GM12878 (cell line): ENCODE results near the gene TTLL8. TPM values are rescaled to one million over a fixed set of nuclear protein-coding genes. Genes with fewer than 3 reads are reported as not detected.

Source experiments
- ATAC-seq: fragments of 200-7000 bp; cut with Tn5 transposase; 3 replicates; pipeline ENCODE4 v1.9.1; 2020; ENCODE audit warnings: mild to moderate bottlenecking, moderate library complexity
- BruUV-seq: library from RNA; stranded (reverse); fragments of 400-500 nt; replicated peaks from 2 replicates; lab custom pipeline; 2021; lab: Mats Ljungman, UMichigan
- CTCF ChIA-PET: fragments of 300-600 bp; sonication (Branson Sonifier 250); formaldehyde crosslinking; extraction: SDS; loops from one replicate; lab custom pipeline; 2021; ENCODE audit warnings: inconsistent platforms; lab: Yijun Ruan, JAX
- POLR2A ChIA-PET: fragments of 350-600 bp; formaldehyde crosslinking; extraction: SDS; loops from one replicate; lab custom pipeline; 2021; ENCODE audit warnings: inconsistent platforms; lab: Charles Lee
- RAD21 ChIA-PET: fragments of 300-600 bp; sonication (Branson Sonifier 250); formaldehyde crosslinking; loops from one replicate; lab custom pipeline; 2023; ENCODE audit warnings: antibody characterized with exemption; ENCODE audit not compliant: unreplicated experiment; lab: Charles Lee
- SMC1A ChIA-PET: fragments of 300-600 bp; sonication (Branson Sonifier 250); formaldehyde crosslinking; loops from one replicate; lab custom pipeline; 2023; ENCODE audit not compliant: unreplicated experiment, uncharacterized antibody; lab: Charles Lee
- DNase-seq: peaks from one replicate; pipeline ENCODE4 v3.0.0-alpha.2; 2011; ENCODE audit warnings: low read depth, low spot score
- FAIRE-seq: peaks from 3 replicates; lab custom pipeline; 2011; peaks lifted over from hg19 to GRCh38; lab: Jason Lieb, UNC
- H2AFZ ChIP-seq: 2 replicates; pipeline ENCODE4 v1.6.0; 2011; ENCODE audit warnings: low read depth, low read length, control low read depth; ENCODE audit not compliant: control insufficient read depth
- H3K27ac ChIP-seq: 2 replicates; pipeline ENCODE4 v1.5.1; 2011; ENCODE audit warnings: control low read depth; ENCODE audit not compliant: control insufficient read depth, insufficient read depth
- H3K27me3 ChIP-seq, 2 experiments: replicated peaks in 1 of 2; 2 replicates each; pipeline versions ENCODE4 v1.6.0 to v1.6.1; 2011; ENCODE audit warnings: low read length in 1 of 2; ENCODE audit not compliant: control insufficient read depth in 2 of 2, insufficient read depth in 2 of 2
- H3K36me3 ChIP-seq, 2 experiments: 2 replicates each; pipeline ENCODE4 v1.5.1; 2011; ENCODE audit warnings: low read length in 1 of 2; ENCODE audit not compliant: control insufficient read depth in 2 of 2, insufficient read depth in 2 of 2
- H3K4me1 ChIP-seq: 2 replicates; pipeline ENCODE4 v1.6.1; 2011; ENCODE audit warnings: mild to moderate bottlenecking, low read length, moderate library complexity, mixed read lengths; ENCODE audit not compliant: control insufficient read depth, insufficient read depth
- H3K4me2 ChIP-seq: 2 replicates; pipeline ENCODE4 v1.6.0; 2011; ENCODE audit warnings: control low read depth; ENCODE audit not compliant: control insufficient read depth, insufficient read depth
- H3K4me3 ChIP-seq: fragments of 200-600 bp; sonication (generic); 2 replicates; pipeline ENCODE4 v1.5.1; 2016
- H3K79me2 ChIP-seq: 2 replicates; pipeline ENCODE4 v1.6.0; 2011; ENCODE audit warnings: low read length; ENCODE audit not compliant: control insufficient read depth, insufficient read depth
- H3K9ac ChIP-seq: 2 replicates; pipeline ENCODE4 v1.8.0; 2011; ENCODE audit warnings: low read length, control low read depth, mixed read lengths; ENCODE audit not compliant: control insufficient read depth, insufficient read depth
- H3K9me3 ChIP-seq: replicated peaks from 3 replicates; pipeline ENCODE4 v1.5.1; 2011; ENCODE audit warnings: mild to moderate bottlenecking, low read length; ENCODE audit not compliant: control insufficient read depth, insufficient read depth
- H4K20me1 ChIP-seq: 2 replicates; pipeline ENCODE4 v1.6.0; 2011; ENCODE audit not compliant: control insufficient read depth, insufficient read depth
- BHLHE40 ChIP-seq, 2 experiments: fragments of 450-650 bp in 1 of 2; IDR thresholded peaks; 2 replicates each; pipeline ENCODE4 v1.6.1; 2011 to 2017; ENCODE audit warnings: low read depth in 2 of 2, borderline replicate concordance in 1 of 2, improper control_type of control experiment in 1 of 2, low read length in 1 of 2, mild to moderate bottlenecking in 1 of 2
- ESRRA ChIP-seq: IDR thresholded peaks from 2 replicates; pipeline ENCODE4 v1.6.1; 2012; ENCODE audit warnings: mild to moderate bottlenecking, low read length, improper control_type of control experiment
- MYC ChIP-seq: IDR thresholded peaks from 2 replicates; pipeline ENCODE4 v1.6.1; 2011; ENCODE audit warnings: mild to moderate bottlenecking, low read length, moderate library complexity, inconsistent platforms; ENCODE audit not compliant: insufficient read depth, insufficient replicate concordance, insufficient read length, severe bottlenecking
- NFYA ChIP-seq: IDR thresholded peaks from 2 replicates; pipeline ENCODE4 v1.6.1; 2011; ENCODE audit warnings: low read depth, mild to moderate bottlenecking, low read length, improper control_type of control experiment, borderline replicate concordance
- POU2F2 ChIP-seq: IDR thresholded peaks from 3 replicates; pipeline ENCODE4 v1.6.1; 2011; ENCODE audit warnings: low read depth, mild to moderate bottlenecking, low read length, borderline replicate concordance
- RELA ChIP-seq: fragments of 450-650 bp; IDR thresholded peaks from 2 replicates; pipeline ENCODE4 v1.8.0; 2014; ENCODE audit warnings: borderline replicate concordance; ENCODE audit not compliant: partially characterized antibody
- SMAD5 ChIP-seq: IDR thresholded peaks from 2 replicates; pipeline ENCODE4 v1.6.1; 2016; ENCODE audit warnings: antibody characterized with exemption, low read depth
- WGBS: methylation state at CpG from one replicate; pipeline ENCODE4 v1.1.6; 2016; ENCODE audit warnings: low lambda C conversion rate; ENCODE audit not compliant: insufficient replicate concordance, insufficient coverage; ENCODE audit errors: missing lambda C conversion rate; 5-methylcytosine and 5-hydroxymethylcytosine counted together
- in situ Hi-C: fragments of 300-500 bp; cut with MboI; formaldehyde crosslinking; loops from 9 replicates; pipeline ENCODE4 v1.14.3; 2018; ENCODE audit warnings: mixed read lengths
- intact Hi-C: fragments of 100-400 bp; cut with micrococcal nuclease; formaldehyde crosslinking; loops from one replicate; pipeline ENCODE4 v1.14.2; 2022; ENCODE audit not compliant: unreplicated experiment
- polyA plus RNA-seq, 11 experiments: library from polyadenylated mRNA; depleted of rRNA in 4 of 11; unstranded in 6 of 11; stranded (reverse) in 5 of 11; fragments of >200 nt; fragmentation: Nextera tagmentation in 4 of 11; fragmentation: Illumina TruSeq in 1 of 11; extraction: Ambion mirVana in 4 of 11; extraction: Trizol in 1 of 11; gene quantifications; 1 replicate in 1 of 11; 2 replicates in 10 of 11; pipeline versions ENCODE4 v1.2.1 to v1.2.3, GENCODE V29; 2011 to 2016; ENCODE audit warnings: inconsistent platforms in 2 of 11, missing spikeins in 2 of 11, low read depth in 1 of 11
- total RNA-seq, 4 experiments: library from RNA; depleted of rRNA in 3 of 4; stranded (reverse); fragments of >200 nt in 3 of 4; fragmentation: Illumina TruSeq in 1 of 4; extraction: Trizol in 1 of 4; gene quantifications; 2 replicates each; pipeline versions ENCODE4 v1.2.1 to v1.2.3, GENCODE V29; 2013 to 2021
- TF ChIP-seq, protein P1 (sequence below): IDR thresholded peaks from 2 replicates; pipeline ENCODE4 v1.6.1; 2011; ENCODE audit warnings: mild to moderate bottlenecking, low read depth, low read length, moderate library complexity; ENCODE audit not compliant: insufficient replicate concordance
- TF ChIP-seq, protein P2 (sequence below): fragments of 450-650 bp; IDR thresholded peaks from 2 replicates; pipeline ENCODE4 v1.6.1; 2017; ENCODE audit warnings: borderline replicate concordance

Gene TTLL8
- total and polyA plus RNA-seq, 10 of the 15 experiments (the other 5 are each of a cell fraction or from before 2014, with no cell fraction given), result not detected

DNA sequence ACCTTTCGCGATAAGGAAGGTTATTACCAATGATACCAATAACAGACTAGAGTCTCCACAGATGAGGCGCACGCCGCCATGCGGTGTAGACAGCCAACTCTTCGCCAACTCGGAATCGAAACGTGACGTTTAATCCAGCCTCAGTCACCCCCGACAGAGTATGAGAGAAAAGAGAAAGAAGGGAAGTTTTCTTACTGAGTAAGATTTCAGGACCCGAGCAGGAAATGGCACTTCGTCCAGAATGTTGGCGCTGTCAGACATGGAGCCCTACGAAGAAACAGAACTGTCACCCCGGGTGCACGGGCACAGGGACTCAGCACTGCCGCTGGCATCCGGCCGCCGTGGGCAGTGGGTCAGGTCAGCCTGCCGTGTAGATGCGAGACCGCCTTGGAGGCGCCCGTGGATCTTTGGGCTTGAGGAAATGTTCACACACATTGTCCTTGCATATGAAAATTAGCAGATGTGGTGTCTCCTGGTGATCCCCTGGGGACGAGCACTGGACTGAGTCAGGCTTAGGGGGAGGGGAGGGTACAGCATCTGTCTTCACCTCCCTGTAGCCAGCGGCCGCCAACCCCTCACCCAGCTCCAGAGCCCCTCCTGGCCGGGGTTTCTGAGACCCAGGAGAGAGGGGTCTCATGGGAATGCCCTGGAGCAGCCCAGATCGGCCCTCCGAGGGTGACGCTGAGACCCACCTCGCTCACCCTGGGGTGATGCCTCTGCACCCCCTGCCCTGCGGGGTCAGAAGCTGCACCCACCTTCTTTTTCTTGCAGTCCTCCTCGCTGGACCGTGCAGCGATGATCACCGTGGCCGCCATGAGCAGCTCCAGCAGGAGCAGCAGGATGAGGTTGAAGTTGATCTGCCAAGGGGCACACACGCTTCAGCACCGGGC, 18.8 kb upstream of the TTLL8 start:
- DNase-seq, result no peak
- Histone ChIP-seq H3K79me2 (no peaks in the 10 kb centered on the region), H3K4me3 (no peak overlapping the region)
- 36% methylated on average over 42 of the region's 43 CpGs for WGBS
- TF ChIP-seq, protein P1, sequence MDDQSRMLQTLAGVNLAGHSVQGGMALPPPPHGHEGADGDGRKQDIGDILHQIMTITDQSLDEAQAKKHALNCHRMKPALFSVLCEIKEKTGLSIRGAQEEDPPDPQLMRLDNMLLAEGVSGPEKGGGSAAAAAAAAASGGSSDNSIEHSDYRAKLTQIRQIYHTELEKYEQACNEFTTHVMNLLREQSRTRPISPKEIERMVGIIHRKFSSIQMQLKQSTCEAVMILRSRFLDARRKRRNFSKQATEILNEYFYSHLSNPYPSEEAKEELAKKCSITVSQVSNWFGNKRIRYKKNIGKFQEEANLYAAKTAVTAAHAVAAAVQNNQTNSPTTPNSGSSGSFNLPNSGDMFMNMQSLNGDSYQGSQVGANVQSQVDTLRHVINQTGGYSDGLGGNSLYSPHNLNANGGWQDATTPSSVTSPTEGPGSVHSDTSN, result no peak
- TF ChIP-seq SMAD5, result no peak
- TF ChIP-seq, protein P2, sequence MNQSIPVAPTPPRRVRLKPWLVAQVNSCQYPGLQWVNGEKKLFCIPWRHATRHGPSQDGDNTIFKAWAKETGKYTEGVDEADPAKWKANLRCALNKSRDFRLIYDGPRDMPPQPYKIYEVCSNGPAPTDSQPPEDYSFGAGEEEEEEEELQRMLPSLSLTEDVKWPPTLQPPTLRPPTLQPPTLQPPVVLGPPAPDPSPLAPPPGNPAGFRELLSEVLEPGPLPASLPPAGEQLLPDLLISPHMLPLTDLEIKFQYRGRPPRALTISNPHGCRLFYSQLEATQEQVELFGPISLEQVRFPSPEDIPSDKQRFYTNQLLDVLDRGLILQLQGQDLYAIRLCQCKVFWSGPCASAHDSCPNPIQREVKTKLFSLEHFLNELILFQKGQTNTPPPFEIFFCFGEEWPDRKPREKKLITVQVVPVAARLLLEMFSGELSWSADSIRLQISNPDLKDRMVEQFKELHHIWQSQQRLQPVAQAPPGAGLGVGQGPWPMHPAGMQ, result no peak
- TF ChIP-seq BHLHE40 (IDR thresholded peaks at IDR 0.05; ENCODE audit: borderline replicate concordance in 1 of 2, low read depth in 2 of 2, low read length in 1 of 2), result no peak
- no peak for TF ChIP-seq POU2F2
- no peak for TF ChIP-seq NFYA
- TF ChIP-seq ESRRA, result no peak
- no peak for TF ChIP-seq RELA
- TF ChIP-seq MYC, result no peak
- TF ChIP-seq, all 136 proteins: peak for 0
- H3K4me2 ChIP-seq, result no peak overlapping the region
- H3K36me3 ChIP-seq, result no peaks in the 10 kb centered on the region
- RAD21 ChIA-PET, result no interaction called here
- no peaks in the 10 kb centered on the region for H3K4me1 ChIP-seq
- CTCF ChIA-PET, result no interaction called here
- ATAC-seq, result no peak
- H3K27ac ChIP-seq, result no peak overlapping the region
- SMC1A ChIA-PET, result no interaction called here
- FAIRE-seq, result no peak
- intact Hi-C loops, result no loop called here
- no peak overlapping the region for H2AFZ ChIP-seq
- POLR2A ChIA-PET, result interaction anchor here (0.6 kb wide), 1 partner anchor 178 kb away, joined by 3 read pairs; no protein-coding TSS in a partner anchor
- H3K9me3 ChIP-seq, result no peaks in the 10 kb centered on the region
- no TSS peak for BruUV-seq
- no peaks in the 10 kb centered on the region; a peak in 1 of 4 replicates for H3K27me3 ChIP-seq
- no peak overlapping the region for H3K9ac ChIP-seq
- H4K20me1 ChIP-seq, result no peaks in the 10 kb centered on the region
- in situ Hi-C loops, result loop anchor here (5.0 kb wide), 1 partner anchor 50 kb away; no protein-coding TSS in a partner anchor
